Measurements from ENCODE around the gene DENND1A. TPM values are rescaled to one million over a fixed set of nuclear protein-coding genes. Genes with fewer than 3 reads are reported as not detected.

The DENND1A gene
- total and polyA plus RNA-seq, 11 donors = 9.8 to 24.0 (median 14.7) TPM

DNA sequence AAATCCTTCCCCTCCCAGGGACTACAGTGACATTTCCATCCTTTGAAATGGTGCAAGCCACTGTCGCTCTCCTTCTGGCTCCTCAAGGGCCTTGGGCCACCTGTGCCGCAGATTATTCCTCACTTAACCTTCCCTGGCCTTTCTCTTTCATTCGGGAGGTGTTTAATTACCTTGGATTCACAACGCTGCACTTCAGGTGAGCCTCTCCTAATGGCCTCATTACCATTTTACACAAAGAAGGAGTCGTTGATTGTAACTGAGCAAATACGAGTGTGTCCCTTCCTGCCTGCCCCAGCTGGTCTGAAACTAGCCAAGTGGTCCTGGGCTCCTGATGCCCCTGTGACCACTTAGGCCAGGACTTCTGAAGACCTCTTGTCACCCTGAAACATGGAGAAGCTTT lies 368.9 kb downstream of the DENND1A start:
- WGBS, 4 donors = 92 to 95% (median 93%) methylated on average over 6 of the region's 6 CpGs
- no peaks in the 10 kb centered on the region for H3K9me3 ChIP-seq
- DNase-seq = no peak
- H3K4me1 ChIP-seq = peaks cover 0 to 14% (median 0%) of the 10 kb centered on the region in 12 donors
- no peak for ATAC-seq
- TF ChIP-seq POLR2A (IDR thresholded peaks at IDR 0.05) = no peak
- TF ChIP-seq, protein P1, sequence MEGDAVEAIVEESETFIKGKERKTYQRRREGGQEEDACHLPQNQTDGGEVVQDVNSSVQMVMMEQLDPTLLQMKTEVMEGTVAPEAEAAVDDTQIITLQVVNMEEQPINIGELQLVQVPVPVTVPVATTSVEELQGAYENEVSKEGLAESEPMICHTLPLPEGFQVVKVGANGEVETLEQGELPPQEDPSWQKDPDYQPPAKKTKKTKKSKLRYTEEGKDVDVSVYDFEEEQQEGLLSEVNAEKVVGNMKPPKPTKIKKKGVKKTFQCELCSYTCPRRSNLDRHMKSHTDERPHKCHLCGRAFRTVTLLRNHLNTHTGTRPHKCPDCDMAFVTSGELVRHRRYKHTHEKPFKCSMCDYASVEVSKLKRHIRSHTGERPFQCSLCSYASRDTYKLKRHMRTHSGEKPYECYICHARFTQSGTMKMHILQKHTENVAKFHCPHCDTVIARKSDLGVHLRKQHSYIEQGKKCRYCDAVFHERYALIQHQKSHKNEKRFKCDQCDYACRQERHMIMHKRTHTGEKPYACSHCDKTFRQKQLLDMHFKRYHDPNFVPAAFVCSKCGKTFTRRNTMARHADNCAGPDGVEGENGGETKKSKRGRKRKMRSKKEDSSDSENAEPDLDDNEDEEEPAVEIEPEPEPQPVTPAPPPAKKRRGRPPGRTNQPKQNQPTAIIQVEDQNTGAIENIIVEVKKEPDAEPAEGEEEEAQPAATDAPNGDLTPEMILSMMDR (IDR thresholded peaks at IDR 0.05) = no peak
- peaks cover 0 to 18% (median 15%) of the 10 kb centered on the region in 9 donors for H3K36me3 ChIP-seq
- intact Hi-C loops (cut with DNase I) = no loop called here
- H3K27me3 ChIP-seq = no peaks in the 10 kb centered on the region
- H3K4me3 ChIP-seq = no peak overlapping the region
- no peak overlapping the region for H3K27ac ChIP-seq

DNA sequence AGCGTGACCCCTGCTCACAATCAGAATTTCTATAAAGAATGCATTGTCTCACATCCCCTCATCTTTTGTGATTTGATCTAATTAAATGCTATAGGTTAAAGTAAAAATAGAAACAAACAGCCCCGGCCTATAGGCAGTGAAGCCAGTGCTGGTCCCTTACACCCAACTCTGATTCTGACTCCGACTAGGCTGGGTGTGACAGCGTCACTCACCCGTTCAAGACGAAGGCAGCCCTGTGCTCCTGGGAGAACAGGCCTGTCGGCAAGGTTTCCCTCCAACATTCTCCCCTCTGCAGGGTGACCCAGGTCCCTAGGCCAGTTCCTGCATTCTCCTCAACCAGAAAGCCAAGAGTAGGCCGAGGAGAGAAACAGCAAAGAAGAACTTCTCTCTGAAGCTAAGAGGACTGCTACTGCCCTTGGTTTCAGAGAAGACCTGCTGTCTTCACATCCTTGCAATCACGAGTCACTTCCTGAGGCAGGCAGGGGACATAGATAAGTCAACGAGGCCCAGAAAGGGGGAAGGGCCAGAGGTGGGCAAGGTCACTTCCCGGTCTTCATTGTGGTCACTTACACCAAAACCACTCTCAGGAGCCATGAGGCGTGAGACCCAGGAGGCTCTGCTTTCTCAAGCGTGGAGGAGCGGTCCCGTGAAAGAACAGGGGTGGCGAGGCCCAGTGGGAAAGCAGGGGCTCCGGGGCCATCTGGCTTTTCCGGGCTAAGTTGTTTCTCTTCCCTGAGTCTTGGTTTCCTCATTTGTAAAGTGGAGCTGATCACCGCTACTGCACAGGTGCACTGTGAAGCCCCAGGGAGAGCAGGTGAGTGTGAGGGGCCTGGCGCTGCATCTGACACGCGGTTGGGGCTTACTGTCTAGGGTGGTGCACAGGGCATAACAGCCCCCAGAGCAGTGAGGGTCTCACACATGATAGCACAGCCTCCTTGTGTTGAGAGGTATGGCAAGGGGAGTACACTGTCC lies 373.2 kb downstream of the DENND1A start:
- Histone ChIP-seq H3K4me3 (no peak overlapping the region), H3K36me3 (peaks cover 0 to 32% (median 18%) of the 10 kb centered on the region in 9 donors), H3K27me3 (no peaks in the 10 kb centered on the region), H3K4me1 (no peaks in the 10 kb centered on the region), H3K9me3 (no peaks in the 10 kb centered on the region), H3K27ac (no peak overlapping the region)
- TF ChIP-seq POLR2A (IDR thresholded peaks at IDR 0.05) = no peak
- TF ChIP-seq, protein P1 (IDR thresholded peaks at IDR 0.05) = no peak
- 78 to 92% (median 85%) methylated on average over 17 to 22 of the region's 22 CpGs for WGBS, 4 donors
- DNase-seq (no peak), ATAC-seq (no peak)
- intact Hi-C loops (cut with DNase I) = no loop called here

GRCh38 chr9:123555646-123556045 lies 374.3 kb downstream of the DENND1A start:
- Histone ChIP-seq H3K27me3 (no peaks in the 10 kb centered on the region), H3K36me3 (peaks cover 0 to 32% (median 18%) of the 10 kb centered on the region in 9 donors), H3K27ac (no peak overlapping the region), H3K4me1 (peaks cover 0 to 3% (median 0%) of the 10 kb centered on the region in 12 donors), H3K4me3 (no peak overlapping the region), H3K9me3 (no peaks in the 10 kb centered on the region)
- intact Hi-C loops (cut with DNase I) = no loop called here
- TF ChIP-seq, protein P1 (IDR thresholded peaks at IDR 0.05) = no peak
- no peak for TF ChIP-seq POLR2A (IDR thresholded peaks at IDR 0.05)
- DNase-seq (peak in 1 of 5 donors; percentile 35), ATAC-seq (peak in 3 of 4 donors; percentile 13 to 63 (median 36))
- 61 to 78% (median 73%) methylated on average over 2 to 3 of the region's 3 CpGs for WGBS, 4 donors

DNA sequence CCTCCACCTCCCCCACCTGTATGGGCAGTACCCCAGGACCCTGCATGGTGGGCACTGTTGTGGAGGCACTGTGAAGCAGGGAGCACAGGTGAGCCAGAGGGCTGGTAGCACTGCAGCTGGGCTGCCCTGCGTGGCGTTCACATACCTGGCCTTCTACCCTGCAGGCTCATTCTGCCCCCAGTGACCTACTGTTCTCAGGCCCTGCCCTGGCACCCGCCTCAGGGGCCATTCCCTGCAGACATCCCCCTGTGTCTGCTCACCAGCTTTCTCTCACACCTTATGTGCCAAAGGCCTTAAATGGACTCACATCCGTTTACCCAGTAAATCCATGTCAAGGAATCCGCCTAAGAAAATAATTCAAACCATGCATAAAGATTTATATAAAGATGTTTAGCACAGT lies 377.4 kb downstream of the DENND1A start:
- no peak overlapping the region for H3K27ac ChIP-seq
- H3K4me1 ChIP-seq = peaks cover 0 to 24% (median 0%) of the 10 kb centered on the region in 12 donors
- intact Hi-C loops (cut with DNase I) = no loop called here
- peaks cover 0 to 29% (median 18%) of the 10 kb centered on the region in 9 donors for H3K36me3 ChIP-seq
- H3K4me3 ChIP-seq = no peak overlapping the region
- TF ChIP-seq POLR2A (IDR thresholded peaks at IDR 0.05) = no peak
- TF ChIP-seq, protein P1 (IDR thresholded peaks at IDR 0.05) = no peak
- 98 to 100% (median 99%) methylated on average over 5 of the region's 5 CpGs for WGBS, 4 donors
- no peaks in the 10 kb centered on the region for H3K9me3 ChIP-seq
- no peak for ATAC-seq
- no peak for DNase-seq
- H3K27me3 ChIP-seq = no peaks in the 10 kb centered on the region

Data from heart left ventricle (tissue), 16 donors.